SU-DHL-6 (cell line): ENCODE measurements around the gene KRTCAP2.

Experiments used
- EZH2phosphoT487 ChIP-seq: fragments of 200-600 bp; sonication (generic), shearing (Covaris generic); conservative IDR thresholded peaks from 2 replicates; pipeline ENCODE4 v1.6.1; 2018; ENCODE audit warnings: mild to moderate bottlenecking, antibody characterized with exemption, low read length, moderate library complexity, mixed read lengths
- TF ChIP-seq, protein P1 (sequence below): fragments of 200-600 bp; sonication (generic); IDR thresholded peaks from one replicate; pipeline ENCODE4 v1.5.1; 2017; ENCODE audit warnings: antibody characterized with exemption, mild to moderate bottlenecking, low read length, moderate library complexity; ENCODE audit not compliant: insufficient read depth, poor library complexity, severe bottlenecking

DNA sequence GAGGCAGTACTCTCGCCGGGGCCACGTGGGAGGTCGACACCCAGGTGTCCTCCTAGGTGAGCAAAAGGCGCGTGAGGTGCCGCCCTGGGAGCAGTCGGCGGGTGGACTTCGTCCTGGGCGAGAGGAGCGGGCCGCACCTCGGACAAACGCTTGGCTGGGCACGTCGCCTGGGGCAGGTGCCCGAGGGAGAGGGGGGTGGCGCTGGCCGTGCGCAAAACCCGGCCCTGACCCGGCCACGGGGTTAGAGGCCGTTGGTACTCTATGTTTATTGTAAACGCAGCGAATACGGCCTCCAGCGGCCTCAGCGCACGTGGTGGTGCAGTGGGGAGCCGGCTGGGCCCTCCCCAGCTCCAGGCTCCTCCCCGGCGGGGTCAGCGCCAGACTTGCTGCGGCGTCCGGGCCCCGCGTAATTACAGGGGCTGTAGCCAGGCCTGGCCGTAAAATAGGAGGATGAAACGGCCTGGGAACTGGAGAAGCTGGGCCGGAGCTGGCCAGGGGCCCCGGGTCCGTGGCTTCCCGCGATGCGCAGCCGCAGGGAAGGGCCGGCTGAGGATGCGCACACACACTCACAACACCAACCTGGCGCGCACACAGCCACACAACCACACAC is 47.1 kb downstream of the KRTCAP2 start:
- TF ChIP-seq, protein P1, sequence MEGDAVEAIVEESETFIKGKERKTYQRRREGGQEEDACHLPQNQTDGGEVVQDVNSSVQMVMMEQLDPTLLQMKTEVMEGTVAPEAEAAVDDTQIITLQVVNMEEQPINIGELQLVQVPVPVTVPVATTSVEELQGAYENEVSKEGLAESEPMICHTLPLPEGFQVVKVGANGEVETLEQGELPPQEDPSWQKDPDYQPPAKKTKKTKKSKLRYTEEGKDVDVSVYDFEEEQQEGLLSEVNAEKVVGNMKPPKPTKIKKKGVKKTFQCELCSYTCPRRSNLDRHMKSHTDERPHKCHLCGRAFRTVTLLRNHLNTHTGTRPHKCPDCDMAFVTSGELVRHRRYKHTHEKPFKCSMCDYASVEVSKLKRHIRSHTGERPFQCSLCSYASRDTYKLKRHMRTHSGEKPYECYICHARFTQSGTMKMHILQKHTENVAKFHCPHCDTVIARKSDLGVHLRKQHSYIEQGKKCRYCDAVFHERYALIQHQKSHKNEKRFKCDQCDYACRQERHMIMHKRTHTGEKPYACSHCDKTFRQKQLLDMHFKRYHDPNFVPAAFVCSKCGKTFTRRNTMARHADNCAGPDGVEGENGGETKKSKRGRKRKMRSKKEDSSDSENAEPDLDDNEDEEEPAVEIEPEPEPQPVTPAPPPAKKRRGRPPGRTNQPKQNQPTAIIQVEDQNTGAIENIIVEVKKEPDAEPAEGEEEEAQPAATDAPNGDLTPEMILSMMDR: no peak
- no peak for TF ChIP-seq EZH2phosphoT487
